HG03378 (cell line): ENCODE measurements around the gene RASSF5.
"Not testable (repeated sequence)": the region's sequence is repeated elsewhere in the genome, so short reads cannot be mapped to it uniquely, and the experiment has no call there.

Source experiments
- ATAC-seq: cut with Tn5 transposase; IDR thresholded peaks from one replicate; pipeline ENCODE4 v1.9.1; 2021; ENCODE audit warnings: mild to moderate bottlenecking, moderate library complexity; ENCODE audit not compliant: unreplicated experiment

Gene RASSF5

DNA sequence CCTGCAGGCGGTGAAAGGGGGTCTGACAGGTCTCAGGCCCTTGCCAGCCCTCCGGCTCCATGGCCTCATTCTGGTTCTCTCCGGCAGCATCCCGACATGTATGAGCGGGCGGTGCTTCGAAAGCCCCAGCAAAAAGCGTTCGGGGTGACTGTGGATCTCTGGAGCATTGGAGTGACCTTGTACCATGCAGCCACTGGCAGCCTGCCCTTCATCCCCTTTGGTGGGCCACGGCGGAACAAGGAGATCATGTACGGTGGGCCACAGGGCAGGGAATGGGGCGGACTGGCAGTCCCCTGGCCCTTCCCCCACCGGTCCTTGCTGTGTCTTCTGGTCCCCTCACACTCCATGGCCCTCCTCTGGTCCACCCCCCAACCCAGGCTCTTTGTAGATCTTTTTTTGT is 30.7 kb upstream of the RASSF5 start:
- no peak for ATAC-seq

DNA sequence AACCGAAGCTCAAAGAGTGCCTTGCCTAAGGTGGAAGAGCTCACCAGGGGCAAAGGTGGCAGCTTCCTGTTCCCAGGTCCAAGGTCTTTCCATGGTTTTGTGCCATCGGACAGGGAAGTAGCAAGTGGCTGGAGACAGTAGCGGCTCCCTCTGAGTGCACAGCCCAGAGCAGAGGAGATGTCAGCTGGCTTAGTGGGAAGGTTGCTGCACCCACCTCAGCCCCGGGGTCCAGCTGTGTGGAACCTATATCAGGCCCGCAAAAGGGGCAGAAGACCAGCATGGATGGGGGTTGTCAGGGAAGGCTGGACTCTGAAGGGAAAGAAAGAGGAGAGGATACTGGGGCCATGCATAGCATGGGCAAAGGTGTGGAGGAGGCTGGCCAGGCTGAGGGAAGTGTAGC is 30.2 kb upstream of the RASSF5 start:
- no peak for ATAC-seq

DNA sequence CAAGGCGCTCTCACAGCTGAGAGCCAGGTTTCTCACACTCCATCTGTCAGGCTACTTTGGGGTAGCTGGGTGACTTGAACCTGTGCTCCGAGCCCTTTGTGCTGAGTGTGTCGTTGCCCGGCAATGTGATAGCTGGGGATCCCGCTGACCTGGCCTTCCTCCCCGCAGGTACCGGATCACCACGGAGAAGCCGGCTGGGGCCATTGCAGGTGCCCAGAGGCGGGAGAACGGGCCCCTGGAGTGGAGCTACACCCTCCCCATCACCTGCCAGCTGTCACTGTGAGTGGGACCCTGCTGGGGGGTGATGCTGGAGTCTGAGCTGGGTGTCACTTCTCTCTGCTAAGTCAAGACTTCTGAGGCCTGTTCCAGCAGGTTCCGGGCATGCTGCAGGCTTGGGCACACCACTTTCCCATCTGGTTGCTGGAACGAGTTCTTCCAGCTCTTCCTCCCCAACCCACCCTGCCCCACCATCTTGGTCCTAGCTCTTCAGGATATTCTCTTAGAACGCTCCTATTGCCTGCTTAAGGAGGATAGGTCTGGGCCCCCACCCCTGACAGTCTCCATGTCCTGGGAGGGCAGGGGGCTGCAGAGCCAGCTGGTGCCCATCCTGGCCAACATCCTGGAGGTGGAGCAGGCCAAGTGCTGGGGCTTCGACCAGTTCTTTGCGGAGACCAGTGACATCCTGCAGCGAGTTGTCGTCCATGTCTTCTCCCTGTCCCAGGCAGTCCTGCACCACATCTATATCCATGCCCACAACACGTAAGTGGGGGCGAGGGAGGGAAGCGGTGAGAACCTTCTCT is 29.6 kb upstream of the RASSF5 start:
- ATAC-seq: no peak

DNA sequence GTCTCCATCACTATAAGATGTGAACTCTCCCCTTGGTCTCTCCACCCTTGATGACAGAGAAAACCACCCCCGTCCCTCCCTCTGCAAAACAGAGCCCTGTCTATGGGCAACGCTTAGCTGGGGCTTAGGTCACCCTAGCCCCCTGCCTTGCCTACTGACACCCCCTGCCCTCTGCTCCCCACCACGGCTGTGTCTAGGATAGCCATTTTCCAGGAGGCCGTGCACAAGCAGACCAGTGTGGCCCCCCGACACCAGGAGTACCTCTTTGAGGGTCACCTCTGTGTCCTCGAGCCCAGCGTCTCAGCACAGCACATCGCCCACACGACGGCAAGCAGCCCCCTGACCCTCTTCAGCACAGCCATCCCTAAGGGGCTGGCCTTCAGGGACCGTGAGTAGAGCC is 28.6 kb upstream of the RASSF5 start:
- no peak for ATAC-seq

DNA sequence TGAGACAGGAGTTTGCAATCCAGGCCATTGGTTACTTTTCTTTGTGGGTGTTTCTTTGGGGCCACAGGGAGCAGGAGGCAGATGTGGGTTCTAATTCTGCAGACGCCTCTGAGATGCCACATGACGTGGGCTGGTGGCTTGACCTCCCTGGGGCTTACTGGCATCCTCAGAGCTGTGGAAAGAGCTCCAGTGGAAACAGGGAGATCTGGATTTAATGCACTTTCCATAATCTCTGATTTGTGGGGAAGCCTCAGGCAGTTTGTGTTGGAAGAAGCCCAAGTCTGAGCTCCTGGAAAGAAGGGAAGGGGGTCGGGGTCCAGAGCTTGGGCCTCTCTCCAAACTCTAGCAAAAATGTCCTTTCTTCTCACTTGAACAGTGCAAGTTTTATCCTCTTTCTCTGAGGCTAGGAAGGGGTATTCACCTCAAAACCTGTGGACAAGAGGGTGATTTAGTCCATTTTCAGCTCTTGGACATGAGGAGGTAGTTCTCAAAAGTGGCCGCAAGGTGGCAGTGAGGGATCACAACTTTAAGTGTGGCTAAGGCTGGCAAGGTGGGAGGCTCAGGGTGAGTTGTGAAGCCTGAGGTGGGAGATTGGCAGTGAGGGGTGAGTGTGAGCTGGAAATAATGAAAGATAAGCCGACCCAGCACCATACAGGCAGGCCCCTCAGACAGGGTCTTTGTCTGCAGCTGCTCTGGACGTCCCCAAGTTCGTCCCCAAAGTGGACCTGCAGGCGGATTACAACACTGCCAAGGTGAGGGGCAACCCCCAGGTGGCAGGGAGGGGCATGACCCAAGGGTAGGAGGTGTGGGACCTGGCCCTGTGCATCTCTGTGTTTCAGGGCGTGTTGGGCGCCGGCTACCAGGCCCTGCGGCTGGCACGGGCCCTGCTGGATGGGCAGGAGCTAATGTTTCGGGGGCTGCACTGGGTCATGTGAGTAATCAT is 27.9 kb upstream of the RASSF5 start:
- ATAC-seq: no peak

DNA sequence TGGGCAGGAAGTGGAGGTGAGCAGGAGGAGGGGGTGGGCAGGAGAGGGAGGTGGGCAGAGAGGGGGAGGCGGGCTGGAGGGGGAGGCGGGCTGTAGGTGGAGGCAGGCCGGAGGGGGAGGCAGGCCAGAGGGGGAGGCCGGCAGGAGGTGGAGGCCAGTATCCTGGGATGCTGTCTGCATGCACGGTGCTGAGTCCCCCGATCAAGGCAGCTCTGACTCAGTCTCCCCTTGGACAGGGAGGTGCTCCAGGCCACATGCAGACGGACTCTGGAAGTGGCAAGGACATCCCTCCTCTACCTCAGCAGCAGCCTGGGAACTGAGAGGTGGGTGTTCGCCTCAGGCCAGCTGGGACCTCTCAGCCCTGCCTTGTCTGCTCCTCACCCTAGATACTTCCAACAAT is 27.1 kb upstream of the RASSF5 start:
- no peak for ATAC-seq

DNA sequence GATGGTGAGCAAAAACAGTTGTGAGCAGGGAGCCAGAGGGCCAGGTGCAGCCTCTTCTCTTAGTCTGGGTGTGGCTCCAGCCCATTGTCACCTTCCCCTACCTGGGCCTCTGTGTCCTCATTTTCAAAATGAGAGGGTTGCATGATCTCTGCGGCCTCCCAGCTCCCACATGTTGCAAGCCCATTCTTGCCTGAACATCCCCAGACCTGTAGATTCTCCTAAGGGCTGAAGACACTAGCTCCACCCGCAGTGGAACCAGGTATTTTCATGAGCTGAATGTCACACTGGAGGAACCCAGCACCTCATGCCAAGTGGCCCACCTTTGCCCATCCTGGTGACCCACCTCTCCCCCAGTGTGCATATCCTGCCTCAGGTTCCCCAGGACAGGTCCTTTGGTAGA is 24.7 kb upstream of the RASSF5 start:
- ATAC-seq: no peak

DNA sequence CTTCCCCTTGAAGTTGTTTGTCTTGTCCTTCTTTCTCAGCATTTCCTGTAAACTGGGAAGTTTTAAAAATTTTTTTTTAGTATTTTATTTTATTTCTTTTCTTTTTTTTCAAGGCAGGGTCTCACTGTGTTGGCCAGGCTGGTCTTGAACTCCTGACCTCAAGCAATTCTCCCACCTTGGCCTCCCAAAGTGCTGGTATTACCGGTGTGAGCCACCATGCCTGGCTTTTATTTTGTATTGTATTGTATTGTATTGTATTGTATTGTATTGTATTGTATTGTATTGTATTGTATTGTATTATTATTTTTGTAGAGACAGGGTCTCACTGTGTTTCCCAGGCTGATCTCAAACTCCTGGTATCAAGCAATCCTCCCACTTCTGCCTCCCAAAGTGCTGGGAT is 23.5 kb upstream of the RASSF5 start:
- ATAC-seq: not testable (repeated sequence)

DNA sequence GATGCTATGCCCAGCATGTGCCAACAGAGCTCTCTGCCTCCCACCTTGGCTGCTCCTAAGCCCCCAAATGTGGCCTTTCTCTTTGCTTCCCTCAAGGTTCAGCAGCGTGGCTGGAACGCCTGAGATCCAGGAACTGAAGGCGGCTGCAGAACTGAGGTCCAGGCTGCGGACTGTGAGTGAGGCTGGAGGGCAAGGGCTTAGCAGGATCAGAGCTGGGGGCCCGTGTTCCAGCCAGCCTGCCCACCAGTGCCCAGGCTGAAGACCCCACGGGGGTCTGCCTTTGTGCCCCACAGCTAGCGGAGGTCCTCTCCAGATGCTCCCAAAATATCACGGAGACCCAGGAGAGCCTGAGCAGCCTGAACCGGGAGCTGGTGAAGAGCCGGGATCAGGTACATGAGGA is 22.4 kb upstream of the RASSF5 start:
- ATAC-seq: no peak

DNA sequence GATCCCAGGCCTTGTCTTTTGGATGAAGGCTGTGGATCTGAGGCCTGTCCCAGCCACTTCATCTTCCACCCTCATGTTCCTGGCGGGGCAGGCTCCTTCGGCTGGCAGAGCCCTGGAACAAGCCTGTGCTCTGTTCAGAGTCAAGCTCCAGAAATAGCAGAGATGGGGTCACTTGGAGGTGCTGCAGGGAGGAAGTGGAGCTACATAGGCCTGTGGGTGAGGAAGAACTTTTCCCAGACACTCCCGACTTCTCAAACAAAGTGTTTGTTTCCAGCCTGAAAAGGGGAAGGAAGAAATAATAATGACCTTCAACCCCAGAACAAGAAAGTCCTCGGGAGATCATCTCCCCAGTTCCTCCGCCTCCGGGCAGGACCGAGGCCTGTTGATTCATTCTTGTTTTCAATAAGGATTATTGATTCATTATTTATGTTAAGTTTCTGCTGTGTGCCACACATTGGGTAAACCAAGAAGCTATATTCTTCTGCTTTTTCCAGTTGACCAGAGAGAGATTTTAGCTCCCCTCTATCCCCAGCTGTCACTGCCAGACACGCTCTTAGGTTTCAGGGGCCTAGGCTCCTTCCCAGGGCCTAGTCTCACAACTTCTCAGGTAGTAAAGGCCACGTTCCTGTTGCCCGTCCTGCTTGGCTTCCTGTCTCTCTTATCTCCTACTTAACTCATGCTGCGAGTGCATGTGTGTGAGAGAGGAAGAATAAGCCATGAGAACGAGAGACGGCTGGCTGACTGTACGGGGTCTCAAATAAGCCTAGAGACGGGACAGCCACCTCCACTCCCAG is 20.1 kb upstream of the RASSF5 start:
- ATAC-seq: no peak

DNA sequence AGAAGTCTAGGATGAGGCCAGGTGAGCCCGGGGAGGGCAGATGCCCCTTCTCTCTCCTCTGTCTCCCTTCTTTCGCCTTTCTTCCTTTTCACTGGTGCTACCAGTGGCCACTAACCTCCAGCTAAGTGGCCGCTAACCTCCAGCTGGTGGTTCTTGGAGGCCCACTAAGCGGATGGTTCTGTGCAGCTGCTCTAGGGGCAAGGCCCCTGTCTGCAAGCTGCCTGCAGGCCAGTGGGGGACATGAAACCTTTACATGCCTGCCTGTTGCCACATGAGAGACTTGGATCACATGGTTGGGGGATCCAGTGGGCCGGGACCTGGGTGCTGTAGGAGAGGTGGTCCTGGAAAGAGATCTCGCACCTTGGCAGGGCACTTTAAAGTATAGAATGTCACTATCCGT is 19.4 kb upstream of the RASSF5 start:
- ATAC-seq: no peak

DNA sequence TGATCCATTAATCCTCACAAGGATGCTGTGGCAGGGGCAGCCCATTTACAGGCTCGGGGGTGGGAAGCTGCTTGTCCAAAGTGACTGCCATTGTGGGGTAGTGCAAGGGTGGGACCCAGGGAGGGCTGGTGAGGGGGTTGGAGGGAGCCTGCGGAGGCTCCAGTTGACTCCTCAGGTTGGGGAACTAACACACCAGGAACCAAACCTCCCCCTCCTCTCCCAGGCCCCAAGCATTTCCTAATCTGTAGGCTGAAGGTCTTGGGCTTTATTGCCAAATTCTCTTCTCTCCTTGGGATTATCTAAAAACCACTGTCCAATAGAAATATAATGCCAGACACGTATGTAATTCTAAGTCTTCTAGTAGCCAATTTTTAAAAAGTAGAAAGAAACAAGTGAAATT is 18.9 kb upstream of the RASSF5 start:
- ATAC-seq: no peak

DNA sequence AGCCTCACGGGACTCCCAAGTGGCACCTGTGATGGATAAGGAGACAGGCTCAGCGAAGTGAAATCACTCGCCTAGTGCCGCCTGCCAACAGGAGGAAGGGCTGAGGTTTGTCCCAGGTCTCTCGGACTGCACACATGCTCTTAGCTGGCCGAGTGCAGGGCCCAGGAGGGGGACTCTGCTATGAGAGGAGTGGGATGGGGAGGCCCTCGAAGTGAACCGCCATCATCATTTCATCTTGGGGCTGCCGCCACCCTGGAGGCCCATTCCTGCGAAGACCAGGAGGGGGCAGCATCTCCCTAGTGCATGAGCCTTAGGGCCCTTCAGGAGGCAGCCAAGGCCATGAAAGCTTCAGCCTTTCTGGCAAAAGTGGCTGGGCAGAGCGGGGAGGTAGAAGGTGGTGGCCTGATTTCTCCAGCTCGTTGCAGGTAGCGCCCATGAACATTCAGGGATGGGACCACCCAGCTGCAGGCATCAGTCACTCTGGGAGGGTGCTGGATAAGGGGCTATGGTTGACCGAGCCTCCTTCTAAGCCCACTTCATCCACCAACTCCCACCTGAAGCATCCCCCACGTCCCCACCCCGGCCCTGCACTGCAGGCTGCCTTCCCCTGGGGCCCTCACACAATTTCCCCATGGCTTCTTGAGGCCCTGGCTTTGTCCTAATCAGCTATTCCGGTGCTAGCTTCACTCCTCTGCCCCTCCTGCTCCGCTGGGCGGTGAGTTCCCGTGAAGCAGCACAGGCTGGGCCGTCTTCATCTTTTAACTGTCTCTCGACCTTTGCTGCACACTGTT is 17.2 kb upstream of the RASSF5 start:
- no peak for ATAC-seq

DNA sequence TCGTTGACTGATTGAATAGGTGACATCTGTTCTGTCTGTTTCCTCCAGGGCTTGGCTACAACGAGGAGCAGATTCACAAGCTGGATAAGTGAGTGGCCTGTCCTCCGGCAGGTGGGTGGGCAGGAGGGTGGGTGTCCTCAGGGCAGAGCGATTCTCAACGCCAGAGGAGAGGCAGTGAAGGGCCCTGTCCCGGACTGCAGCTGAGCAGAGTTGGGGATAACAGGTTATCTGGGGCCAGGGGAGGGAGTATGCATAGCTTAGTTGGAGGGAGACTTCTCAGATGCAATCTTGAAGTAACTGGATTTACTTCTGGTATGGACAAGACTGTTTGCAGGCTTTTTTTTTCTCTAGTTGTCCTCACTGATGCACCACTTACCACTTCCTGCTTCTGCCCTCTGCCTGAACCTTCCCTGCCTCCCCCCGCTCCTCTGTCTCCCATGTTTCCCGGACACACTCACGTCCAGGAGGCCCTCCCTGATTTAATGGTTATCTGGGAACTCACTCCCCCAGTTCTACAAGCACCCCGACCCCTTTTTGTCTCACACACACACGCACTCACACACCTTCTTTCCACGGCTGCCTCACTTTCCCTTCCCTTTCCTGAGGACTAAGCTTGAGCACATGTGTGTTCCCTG is 16.4 kb upstream of the RASSF5 start:
- ATAC-seq: no peak

DNA sequence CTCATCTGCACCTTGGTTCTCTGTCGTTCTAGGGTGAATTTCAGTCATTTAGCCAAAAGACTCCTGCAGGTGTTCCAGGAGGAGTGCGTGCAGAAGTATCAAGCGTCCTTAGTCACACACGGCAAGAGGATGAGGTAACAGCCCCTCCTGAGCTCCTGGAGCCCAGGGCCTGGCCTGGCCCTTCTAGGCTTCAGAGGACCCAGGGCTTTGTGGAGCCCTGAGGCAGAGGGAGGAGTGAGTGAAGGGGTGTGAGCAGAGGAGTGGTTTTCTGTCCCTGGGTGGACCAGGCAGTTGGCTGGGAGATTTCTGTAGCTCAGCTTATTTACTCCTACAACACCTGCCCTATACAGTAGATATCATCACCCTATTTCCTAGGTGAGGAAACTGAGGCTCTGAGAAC is 15.7 kb upstream of the RASSF5 start:
- no peak for ATAC-seq

DNA sequence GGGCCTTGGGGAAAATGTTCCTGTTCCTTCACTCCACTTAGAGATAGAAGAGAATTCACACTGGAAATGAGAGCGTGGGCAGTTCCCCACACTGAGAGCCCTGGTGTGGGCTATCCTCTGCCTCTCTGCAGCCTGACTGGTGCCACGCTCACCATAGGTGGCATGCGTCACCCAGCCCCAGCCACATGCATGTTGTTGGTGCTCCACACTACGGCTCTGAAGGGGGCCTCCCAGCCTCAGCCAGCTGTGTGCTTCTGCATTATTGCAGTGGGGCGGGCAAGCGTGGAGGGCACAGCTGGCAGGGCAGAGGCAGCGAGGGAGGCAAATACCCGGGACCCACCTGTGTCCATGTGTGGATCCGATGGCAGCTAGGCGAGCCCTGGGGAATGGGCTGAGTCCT is 14.7 kb upstream of the RASSF5 start:
- no peak for ATAC-seq

DNA sequence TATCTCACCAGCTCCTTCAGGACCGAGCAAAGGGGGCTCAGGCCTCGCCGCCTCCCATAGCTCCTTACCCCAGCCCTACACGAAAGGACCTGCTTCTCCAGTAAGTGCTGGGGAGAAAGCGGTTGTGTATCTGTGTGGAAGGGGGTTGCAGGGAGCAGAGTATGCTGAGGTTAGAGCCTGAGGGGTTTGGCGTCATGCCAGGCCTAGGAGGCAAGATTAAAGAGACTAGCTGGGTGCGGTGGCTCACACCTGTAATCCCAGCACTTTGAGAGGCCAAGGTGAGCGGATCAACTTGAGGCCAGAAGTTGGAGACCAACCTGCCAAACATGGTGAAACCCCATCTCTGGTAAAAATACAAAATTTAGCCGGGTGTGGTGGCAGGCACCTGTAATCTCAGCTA is 14.1 kb upstream of the RASSF5 start:
- no peak for ATAC-seq

DNA sequence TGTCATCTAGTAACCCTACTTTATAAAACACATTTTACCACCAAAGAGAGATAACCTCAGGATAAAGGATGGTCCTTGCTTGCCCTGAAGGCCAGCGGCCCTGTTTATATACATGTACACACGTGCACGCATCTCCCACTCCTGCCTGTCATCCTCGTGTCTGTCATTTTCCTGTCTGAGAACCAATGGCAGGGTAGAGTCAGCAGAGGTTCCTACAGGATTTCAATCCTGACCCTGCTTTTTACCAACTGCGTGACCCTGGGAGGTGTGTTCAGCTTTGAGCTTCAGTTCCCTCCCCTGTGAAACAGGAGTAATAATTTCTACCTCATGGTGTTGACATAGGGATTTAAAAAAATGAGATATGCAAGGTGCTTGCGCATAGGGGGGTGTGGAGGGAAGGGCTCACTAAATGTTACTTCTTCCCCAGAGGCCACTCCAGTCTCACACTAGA is 12.3 kb upstream of the RASSF5 start:
- ATAC-seq: no peak

DNA sequence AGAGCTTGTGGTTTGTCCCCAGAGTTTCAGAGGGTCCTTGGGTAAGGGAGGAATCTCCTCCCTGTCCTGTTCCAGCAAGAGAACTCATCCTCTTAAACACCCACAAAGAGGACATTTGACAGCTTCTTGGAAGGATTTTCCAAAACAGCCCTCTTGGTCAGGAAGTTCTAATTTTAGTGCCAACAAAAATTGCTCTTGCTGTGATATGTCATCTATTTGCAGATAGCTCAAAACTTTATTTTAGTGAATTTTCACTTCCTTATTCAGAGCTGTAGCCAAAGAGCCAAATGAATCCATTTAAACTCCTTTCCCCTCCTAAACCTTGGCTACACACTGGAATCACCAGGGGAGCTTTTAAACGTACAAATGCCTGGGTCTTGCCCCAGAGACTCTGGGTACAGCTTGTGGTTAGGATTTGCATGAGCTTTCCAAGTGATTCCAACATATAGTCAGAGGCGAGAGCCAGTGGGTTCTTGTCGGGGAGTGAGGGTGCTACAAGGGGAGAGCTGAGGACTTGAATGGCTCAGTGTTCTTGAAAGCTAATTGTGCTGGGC is 11.8 kb upstream of the RASSF5 start:
- ATAC-seq: peak; percentile 33
